ENCODE data around the gene FUBP1. TPM values are rescaled to one million over a fixed set of nuclear protein-coding genes. Genes with fewer than 3 reads are reported as not detected.

Gene FUBP1
- total and polyA plus RNA-seq, 2 of the 8 experiments (the other 6 are each of a cell fraction or from before 2014, with no cell fraction given) = 184 to 201 TPM

DNA sequence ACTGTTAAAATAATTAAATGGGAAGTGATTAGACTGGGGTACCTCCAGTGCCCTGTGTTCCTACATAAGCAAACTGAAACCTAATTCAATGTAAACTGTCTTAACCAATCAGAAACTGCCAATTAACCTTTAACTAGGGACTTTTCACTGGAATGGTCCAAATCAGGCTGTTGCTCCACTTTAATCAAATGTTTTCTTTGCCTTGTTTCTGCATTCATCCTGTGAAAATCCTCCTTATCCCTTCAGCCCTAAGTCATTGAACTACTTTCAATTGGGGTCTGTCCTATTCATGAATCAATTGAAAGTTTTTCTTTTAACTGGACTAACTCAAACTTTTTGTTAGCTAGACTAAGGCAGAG, 5.1 kb upstream of the FUBP1 start:
- H3K23me2 ChIP-seq (ENCODE audit: low read depth, low read length) = 0 out of 2 replicates have a peak, but pooled peaks cover 2% of the 10 kb centered on the region
- H2AFZ ChIP-seq (ENCODE audit: low read length) = no peak overlapping the region
- ChIA-PET CTCF (ENCODE audit: partially characterized antibody) (interaction anchor here (0.7 kb wide), 1 partner anchor 17 kb away, joined by 3 read pairs; no protein-coding TSS in a partner anchor), POLR2A (ENCODE audit: partially characterized antibody) (interaction anchor here (3.7 to 7.5 kb wide), 2 partner anchors 13 to 21 kb away, joined by 13 to 40 read pairs; partner anchors contain the start of gene DNAJB4)
- no peak overlapping the region for H2BK5ac ChIP-seq (ENCODE audit: low read depth, low read length)
- H3K79me2 ChIP-seq (ENCODE audit: control insufficient read depth in 1 of 2, insufficient read depth in 2 of 2, low read length in 2 of 2) = peaks cover 4 to 87% of the 10 kb centered on the region in 2 experiments
- DNase-seq (ENCODE audit: low read depth in 1 of 2, low spot score in 2 of 2) (no peak), FAIRE-seq (no peak)
- H3K9me3 ChIP-seq (ENCODE audit: insufficient read depth in 2 of 2, low read depth in 1 of 2, low read length in 1 of 2) = no peaks in the 10 kb centered on the region
- no peaks in the 10 kb centered on the region for H3K27me3 ChIP-seq (replicated peaks in 1 of 4; ENCODE audit: control insufficient read depth in 3 of 4, extremely low read depth in 1 of 4, insufficient read depth in 3 of 4, low read length in 3 of 4)
- peaks cover 4% of the 10 kb centered on the region for H3K79me1 ChIP-seq (ENCODE audit: low read depth, low read length)
- no peak overlapping the region for H4K5ac ChIP-seq (ENCODE audit: insufficient read length, low read depth, low read length)
- no peak overlapping the region for H3K14ac ChIP-seq (ENCODE audit: insufficient read length)
- H3K56ac ChIP-seq (replicated peaks; ENCODE audit: insufficient read length, low read depth, low read length) = no peak overlapping the region
- peaks cover 0 to 6% (median 0%) of the 10 kb centered on the region in 4 experiments; a peak in 1 of 8 replicates for H3K36me3 ChIP-seq (ENCODE audit: control insufficient read depth in 2 of 4, insufficient read depth in 4 of 4, low read length in 3 of 4)
- H3K9ac ChIP-seq (replicated peaks in 1 of 4; ENCODE audit: extremely low read depth in 1 of 4, low read depth in 3 of 4, low read length in 3 of 4) = no peak overlapping the region
- H3K4me3 ChIP-seq (ENCODE audit: extremely low read depth in 1 of 4, insufficient read depth in 2 of 4, low read depth in 3 of 4, low read length in 4 of 4) = no peak overlapping the region
- H3K27ac ChIP-seq (ENCODE audit: low read depth, low read length) = no peak overlapping the region
- H2AK5ac ChIP-seq (ENCODE audit: low read depth, low read length) = no peak overlapping the region
- no peak overlapping the region for H2BK12ac ChIP-seq (ENCODE audit: low read depth, low read length)
- H3K4me1 ChIP-seq (replicated peaks in 1 of 4; ENCODE audit: control insufficient read depth in 3 of 4, insufficient read depth in 4 of 4, low read length in 3 of 4) = peaks cover 0 to 6% (median 2%) of the 10 kb centered on the region in 4 experiments; a peak in 2 of 7 replicates
- no peak overlapping the region for H3K18ac ChIP-seq (ENCODE audit: extremely low read depth, low read length)
- no peak overlapping the region for H2BK120ac ChIP-seq (replicated peaks; ENCODE audit: low read depth, low read length)
- no peak overlapping the region for H4K8ac ChIP-seq (ENCODE audit: extremely low read depth, insufficient read depth, low read length)
- H2BK20ac ChIP-seq (ENCODE audit: low read length) = no peak overlapping the region
- no peak overlapping the region for H2BK15ac ChIP-seq (ENCODE audit: low read length)
- no peak overlapping the region for H3K4me2 ChIP-seq (ENCODE audit: insufficient read depth in 1 of 2, low read depth in 2 of 2, low read length in 2 of 2)
- no peak overlapping the region for H3K4ac ChIP-seq (replicated peaks; ENCODE audit: insufficient read length, low read depth, low read length)
- H4K20me1 ChIP-seq (replicated peaks in 1 of 2; ENCODE audit: control insufficient read depth in 1 of 2, insufficient read depth in 2 of 2, low read length in 2 of 2) = peaks cover 3 to 7% of the 10 kb centered on the region in 2 experiments
- no peak overlapping the region for H3K23ac ChIP-seq (ENCODE audit: insufficient read length)
- H4K91ac ChIP-seq (replicated peaks; ENCODE audit: insufficient read length, low read length) = no peak overlapping the region
- no peak for TF ChIP-seq CEBPB (IDR thresholded peaks at IDR 0.05; ENCODE audit: low read depth, low read length)
- no peak for TF ChIP-seq CTCF (IDR thresholded peaks at IDR 0.05; ENCODE audit: control extremely low read depth in 1 of 3, insufficient read depth in 1 of 3, low read depth in 1 of 3, low read length in 3 of 3)
- no peak for TF ChIP-seq TBP (IDR thresholded peaks at IDR 0.05; ENCODE audit: low read depth, low read length)
- TF ChIP-seq CTBP2 (IDR thresholded peaks at IDR 0.05; ENCODE audit: borderline replicate concordance, insufficient read depth, insufficient read length, low read length) = no peak
- no peak for TF ChIP-seq TEAD4 (IDR thresholded peaks at IDR 0.05; ENCODE audit: low read depth, low read length)

Measured in H1 (cell line).